ENCODE measurements around the gene OTOG.
A peak's percentile ranks its signal among the peaks of the same experiment; 100 is the strongest.

OTOG gene

GRCh38 chr11:17518366-17518765 is 28.7 kb upstream of the OTOG start:
- DNase-seq, result no peak

DNA sequence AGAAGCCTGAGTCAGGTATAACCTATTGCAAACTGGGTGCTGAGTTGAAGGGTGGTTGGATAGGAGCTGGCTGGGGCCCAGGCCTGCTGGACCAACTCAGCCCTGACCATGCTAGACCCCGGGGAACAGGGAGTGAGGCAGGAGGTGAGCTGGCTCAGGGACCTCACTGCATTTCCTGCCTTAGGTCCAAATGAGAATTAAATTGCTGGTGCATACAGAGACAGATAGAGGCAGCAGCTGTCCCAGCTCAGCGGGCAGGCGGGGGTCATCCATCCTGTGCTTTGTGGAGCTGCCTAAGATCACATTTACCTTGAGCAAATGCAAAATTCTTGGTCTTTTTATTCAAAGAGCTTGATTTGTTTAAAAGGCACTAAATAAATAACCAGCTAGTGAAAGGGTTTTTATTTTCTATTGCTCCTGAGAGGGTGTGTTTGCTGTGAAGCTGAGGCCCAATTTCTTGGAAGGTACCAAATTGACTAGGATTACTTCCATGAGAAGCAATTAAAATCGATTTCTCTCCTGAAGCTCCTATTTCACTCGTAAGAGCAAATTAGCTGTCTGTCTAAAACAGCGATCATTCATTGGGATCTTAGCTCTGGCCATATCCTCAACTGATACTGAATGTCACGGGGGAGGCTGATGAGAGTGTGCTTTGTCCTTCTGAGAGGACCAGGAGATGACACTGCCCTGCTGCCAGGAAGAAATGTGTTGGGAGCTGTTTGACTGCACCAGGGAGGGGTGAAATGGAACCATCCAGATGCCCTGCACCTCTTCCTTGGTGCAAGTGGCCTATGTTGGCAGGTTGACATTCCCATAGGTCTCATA is 27.8 kb upstream of the OTOG start:
- DNase-seq, result no peak

- no peak for DNase-seq
Observed at GRCh38 chr11:17521106-17521900, 25.8 kb upstream of the OTOG start.

- no peak for DNase-seq
Observed at GRCh38 chr11:17522655-17523054, 24.4 kb upstream of the OTOG start.

GRCh38 chr11:17524221-17524620 is 22.8 kb upstream of the OTOG start:
- no peak for DNase-seq

DNA sequence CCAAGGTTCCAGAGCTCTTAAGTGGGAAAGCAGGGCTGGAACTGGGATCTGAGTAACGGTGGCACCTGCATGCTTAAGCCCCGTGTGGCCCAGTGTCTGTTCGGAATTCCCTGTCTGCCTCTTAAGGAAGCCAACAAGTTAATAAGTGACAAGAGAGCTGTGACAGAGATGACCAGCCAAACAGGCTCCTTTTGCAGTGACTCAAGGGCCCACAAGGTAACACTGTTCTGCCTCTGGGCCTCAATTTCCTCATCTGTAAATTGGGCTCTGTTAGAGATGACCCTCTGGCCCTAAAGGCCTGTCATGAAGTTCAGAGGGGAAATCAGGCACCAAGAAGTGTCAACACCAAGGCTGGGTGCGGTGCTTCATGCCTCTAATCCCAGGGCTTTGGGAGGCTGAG is 21.5 kb upstream of the OTOG start:
- no peak for DNase-seq

DNA sequence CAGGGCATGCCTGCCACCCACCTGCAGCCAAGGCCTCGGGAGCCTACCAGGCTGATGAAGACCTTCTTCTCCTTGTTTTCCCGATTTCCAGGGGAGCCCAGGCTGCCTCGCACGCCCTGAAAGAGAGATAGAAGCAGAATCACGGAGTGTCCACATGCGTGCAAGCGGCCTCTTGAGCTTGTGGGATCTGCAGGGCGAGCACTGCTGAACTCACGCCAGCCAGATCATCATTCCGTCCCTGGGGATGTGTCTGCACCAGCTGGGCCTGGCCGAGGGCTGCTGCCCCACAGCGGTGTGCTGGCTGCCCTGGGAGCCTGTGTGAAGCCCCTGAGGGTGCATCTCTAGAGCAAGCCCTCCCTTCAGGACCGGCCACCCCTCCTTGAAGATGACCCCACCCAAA is 20.7 kb upstream of the OTOG start:
- DNase-seq, result no peak

DNA sequence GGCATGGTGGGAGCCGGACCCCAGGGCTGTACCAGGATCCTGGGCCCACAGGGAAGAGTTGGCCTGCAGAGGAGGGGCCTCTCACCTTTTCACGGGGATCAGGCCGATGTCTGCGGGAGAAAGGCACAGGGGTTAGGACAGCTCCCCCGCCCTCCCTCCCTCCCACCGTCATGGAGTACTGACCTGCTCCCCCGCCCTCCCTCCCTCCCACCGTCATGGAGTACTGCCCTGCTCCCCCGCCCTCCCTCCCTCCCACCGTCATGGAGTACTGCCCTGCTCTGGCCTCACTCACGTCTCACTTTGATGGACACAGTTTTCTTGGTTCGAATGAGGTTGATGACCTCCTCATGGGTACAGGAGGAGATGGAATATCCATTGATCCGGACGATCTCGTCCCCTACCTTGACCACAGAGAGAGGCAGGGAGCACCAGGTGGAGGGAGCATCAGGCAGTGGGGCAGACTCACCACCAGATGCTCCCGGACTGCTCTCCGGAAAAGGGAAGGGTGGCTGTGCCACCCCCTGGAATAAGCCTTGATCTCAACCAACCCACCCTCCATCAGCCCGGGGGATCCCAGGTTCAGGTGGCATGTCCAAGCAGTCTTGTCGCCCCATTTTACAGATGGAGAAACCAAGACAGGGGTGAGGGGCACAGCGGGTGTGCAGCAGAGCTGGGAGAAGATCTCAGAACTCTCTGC is 20.0 kb upstream of the OTOG start:
- no peak for DNase-seq

DNA sequence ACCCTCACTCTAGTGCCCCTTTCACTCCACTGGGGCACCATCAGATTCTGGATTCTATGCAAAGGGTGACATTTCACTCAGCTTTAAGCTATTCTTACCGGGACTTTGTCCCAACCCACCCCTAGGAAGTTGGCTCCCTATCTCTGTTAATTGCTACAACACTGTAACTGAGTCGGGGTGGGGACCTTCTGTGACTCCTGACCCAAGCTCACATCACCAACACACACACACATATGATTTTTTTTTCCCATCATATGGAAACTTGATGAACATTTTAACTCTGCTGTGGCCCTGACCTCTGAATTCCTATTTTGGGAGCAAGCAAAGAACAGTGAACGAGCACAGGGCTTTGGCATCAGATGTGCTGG is 19.4 kb upstream of the OTOG start:
- DNase-seq, result no peak

GRCh38 chr11:17528181-17528691 is 18.8 kb upstream of the OTOG start:
- no peak for DNase-seq

- peak; percentile 84 for DNase-seq
Observed at GRCh38 chr11:17528906-17529843, 17.9 kb upstream of the OTOG start.

GRCh38 chr11:17529844-17530185 is 17.2 kb upstream of the OTOG start:
- no peak for DNase-seq

DNA sequence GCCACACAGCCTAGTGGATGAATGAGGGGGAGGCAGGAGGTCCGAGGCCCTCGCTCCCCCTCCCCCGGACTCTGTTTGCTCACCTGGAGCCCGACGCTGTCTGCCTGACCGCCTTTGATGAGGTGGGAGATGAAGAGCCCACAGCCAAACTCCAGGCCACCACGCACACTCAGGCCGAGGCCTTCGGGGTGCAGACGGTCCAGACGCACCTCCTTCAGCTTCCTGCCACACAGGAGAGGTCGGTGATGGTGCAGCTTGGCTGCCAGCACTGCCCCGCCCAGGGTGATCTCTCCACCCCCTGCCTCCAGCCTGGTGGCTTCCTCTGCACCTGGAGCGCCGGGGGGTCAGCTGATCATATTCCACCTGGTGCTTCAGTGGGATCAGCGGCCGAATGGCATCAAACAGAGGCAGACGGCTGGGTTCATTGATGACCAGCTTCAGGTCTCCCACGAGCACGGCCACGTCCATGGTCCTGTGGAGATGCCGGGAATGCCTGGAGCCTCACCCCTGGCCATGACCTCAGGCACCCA is 15.9 kb upstream of the OTOG start:
- DNase-seq, result peak; percentile 34

- no peak for DNase-seq
Observed at GRCh38 chr11:17531636-17532113, 15.4 kb upstream of the OTOG start.

DNA sequence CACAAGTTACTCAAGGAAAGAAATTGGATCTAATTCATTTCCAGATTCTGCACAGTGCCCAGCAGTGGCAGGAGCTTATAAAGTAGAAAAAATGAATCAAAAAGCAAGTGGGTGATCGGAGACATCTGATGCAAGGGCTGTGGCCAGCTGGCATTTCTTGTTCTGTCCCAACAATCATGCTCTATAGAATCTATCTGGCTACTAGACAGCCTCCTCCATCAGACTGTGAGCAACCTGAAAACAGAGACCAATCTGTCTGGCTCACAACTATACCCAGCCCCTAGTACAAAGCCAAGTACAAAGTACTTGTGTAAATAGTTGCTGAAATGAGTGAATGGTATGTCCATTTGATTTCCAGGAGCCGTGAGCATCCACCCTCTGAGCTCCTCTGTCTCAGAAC is 14.3 kb upstream of the OTOG start:
- DNase-seq, result no peak

GRCh38 chr11:17533341-17533740 is 13.7 kb upstream of the OTOG start:
- no peak for DNase-seq

- no peak for DNase-seq
Observed at GRCh38 chr11:17533778-17534415, 13.2 kb upstream of the OTOG start.

- no peak for DNase-seq
Observed at GRCh38 chr11:17535488-17535887, 11.6 kb upstream of the OTOG start.

- DNase-seq, result no peak
Observed at GRCh38 chr11:17537261-17537660, 9.8 kb upstream of the OTOG start.

DNA sequence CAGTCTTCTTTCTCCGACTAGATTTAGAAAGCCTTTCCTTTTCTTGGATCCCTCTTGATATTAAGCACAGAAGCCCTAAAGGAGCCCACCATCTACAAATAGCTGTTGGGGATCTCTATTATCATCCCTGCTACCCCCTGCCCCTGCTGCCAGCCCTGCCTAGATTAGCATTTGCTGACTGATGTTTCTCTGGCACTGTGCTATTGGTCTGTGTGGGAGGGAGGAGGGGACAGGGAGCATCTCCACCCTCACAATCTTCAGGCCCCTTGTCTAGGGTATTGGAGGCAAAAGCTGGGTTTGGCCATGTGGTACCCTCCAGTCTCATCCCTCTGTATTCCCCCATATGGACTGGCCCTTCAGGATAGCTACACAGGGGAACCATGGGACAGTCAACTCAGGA is 9.0 kb upstream of the OTOG start:
- no peak for DNase-seq

DNA sequence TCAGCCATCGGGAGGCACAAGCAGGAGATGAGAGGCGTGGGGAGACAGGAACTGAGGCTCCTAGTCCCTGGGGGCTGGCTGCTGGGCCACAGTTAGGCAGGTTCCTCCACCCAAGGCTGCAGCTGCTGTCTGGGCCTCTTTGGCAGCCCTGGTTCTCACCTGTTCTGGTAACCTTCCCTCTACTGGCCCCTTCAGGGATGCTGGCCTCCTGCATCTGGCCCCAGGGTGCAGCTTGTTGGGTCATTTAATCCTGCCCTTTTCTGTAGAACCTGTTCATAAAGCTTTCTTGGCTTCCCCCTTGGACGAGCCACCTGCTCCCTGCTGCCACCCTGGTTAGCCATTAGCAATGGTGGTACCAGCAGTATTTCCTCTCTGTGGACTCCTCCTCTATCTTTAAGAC is 8.3 kb upstream of the OTOG start:
- no peak for DNase-seq

DNA sequence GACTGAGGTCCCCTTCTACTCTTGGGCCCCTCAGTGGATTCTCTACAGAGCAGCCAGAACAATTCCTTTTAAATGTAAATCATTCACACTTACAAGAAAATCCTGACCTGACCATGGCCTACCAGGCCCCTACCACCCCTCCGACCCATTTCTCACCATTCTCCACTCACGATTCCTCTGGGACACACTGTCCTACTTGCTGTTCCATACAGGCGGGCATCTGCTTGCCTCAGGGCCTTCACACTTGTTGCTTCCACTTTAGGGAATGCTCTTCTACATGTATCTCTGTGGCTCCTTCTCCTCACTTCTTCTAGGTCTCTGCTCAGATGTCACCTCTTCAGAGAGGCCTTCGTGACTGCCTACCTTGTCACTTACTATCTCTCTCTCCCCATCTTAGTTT is 6.3 kb upstream of the OTOG start:
- DNase-seq, result no peak

Measured in NCI-H2029 (cell line).